GM10266 (cell line): Measurements from ENCODE around the gene PDE6C.

Source experiments
- DNase-seq: peaks from one replicate; pipeline ENCODE4 v3.0.0; 2012; ENCODE audit errors: extremely low spot score
- CTCF ChIP-seq: IDR thresholded peaks from 2 replicates; pipeline ENCODE4 v1.5.1; 2012; ENCODE audit warnings: mild to moderate bottlenecking, low read depth; ENCODE audit not compliant: control insufficient read depth, insufficient read depth; ENCODE audit errors: missing control alignments

Gene PDE6C

GRCh38 chr10:93595378-93596161, 16.8 kb upstream of the PDE6C start:
- no peak for DNase-seq
- no peak for TF ChIP-seq CTCF

DNA sequence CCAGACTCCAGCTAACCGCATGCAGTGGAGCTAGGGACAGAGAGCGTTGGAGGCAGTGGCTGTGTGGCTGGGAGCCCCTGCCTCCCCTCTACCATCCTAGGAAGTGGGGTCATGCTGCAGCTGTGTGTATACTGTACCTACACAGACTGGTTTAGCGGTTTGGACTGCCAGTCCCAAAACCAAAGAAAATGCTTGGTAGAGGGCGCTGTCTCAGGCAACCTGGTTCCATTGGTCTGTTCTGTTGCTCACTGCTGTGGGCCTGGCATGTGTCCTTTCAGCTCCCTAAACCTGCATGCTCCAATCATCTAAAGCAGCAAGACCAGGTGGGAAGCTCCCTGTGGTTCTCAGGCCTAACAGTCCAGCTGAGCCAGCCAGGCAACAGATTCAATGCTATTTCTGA, 15.8 kb upstream of the PDE6C start:
- TF ChIP-seq CTCF = no peak
- DNase-seq = no peak

GRCh38 chr10:93597075-93597599, 15.2 kb upstream of the PDE6C start:
- TF ChIP-seq CTCF = no peak
- DNase-seq = no peak

- no peak for DNase-seq
- TF ChIP-seq CTCF = no peak
Measured at GRCh38 chr10:93598157-93598556, 14.2 kb upstream of the PDE6C start.

GRCh38 chr10:93599335-93599734, 13.0 kb upstream of the PDE6C start:
- no peak for TF ChIP-seq CTCF
- DNase-seq = no peak

GRCh38 chr10:93599778-93600177, 12.6 kb upstream of the PDE6C start:
- no peak for TF ChIP-seq CTCF
- no peak for DNase-seq

DNA sequence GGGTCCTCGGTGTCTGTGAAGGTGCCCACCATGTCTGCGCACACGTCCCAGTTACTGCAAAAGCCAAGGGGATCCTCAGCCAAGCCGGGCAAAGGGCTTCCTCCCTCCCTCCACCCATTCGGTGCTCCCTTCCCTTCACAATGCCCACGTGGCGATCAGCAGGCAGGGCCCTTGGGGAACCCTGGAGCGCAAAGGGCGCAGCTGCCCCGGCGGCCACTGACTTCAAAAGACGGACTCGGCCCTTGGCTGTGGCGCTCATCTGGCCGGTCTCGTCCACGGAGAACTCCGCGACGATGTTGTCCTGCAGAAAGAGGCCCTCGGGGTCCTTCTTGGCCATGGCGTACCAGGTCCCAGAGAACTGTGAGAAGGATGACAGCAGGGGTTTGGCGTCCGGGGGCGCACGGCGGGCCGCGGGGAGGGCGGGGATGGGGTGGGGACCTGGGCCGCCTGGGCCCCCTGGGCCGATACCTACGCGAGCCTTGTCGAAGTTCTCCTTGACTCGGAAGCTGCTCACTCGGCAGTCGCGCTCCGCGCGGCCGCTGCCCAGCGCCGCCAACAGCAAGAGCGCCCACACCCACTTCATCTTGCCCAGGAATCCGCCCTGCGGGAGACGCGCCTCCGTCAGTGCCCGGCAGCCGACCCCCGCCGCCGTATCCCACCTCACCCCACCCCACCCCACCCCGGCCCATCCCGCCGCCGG, 11.7 kb upstream of the PDE6C start:
- TF ChIP-seq CTCF = no peak
- no peak for DNase-seq
